Skeletal muscle cell (primary cell): ENCODE measurements around the gene TSTD1.
A peak's percentile ranks its signal among the peaks of the same experiment; 100 is the strongest.
"Not testable (repeated sequence)": the region's sequence is repeated elsewhere in the genome, so short reads cannot be mapped to it uniquely, and the experiment has no call there.

Source experiments
- DNase-seq: peaks from one replicate; pipeline ENCODE4 v3.0.0-alpha.2; 2010; ENCODE audit warnings: low read depth
- H3K4me3 ChIP-seq: 2 replicates; pipeline ENCODE4 v1.5.1; 2011; ENCODE audit warnings: low read depth, mild to moderate bottlenecking, control low read depth, low read length, moderate library complexity

The TSTD1 gene

DNA sequence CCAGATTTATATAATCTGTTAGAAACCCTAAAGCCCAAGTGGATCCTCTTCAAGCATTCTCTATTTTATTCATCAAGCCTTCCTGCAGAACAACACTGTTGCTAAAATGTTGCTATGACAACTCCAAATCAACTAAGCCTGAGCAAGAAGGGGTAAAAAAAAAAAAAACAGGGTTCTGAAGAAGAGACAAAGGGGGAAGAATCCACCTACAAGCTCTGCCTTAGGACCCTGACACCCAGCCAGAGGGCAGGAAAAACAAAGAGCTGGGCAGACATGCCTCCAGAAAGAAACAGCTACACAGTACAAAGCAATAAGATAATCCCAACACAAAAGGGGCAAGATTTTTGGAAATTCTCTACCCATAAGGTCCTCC is 5.8 kb upstream of the TSTD1 start:
- peak overlapping the region; percentile 87 for H3K4me3 ChIP-seq
- no peak for DNase-seq

DNA sequence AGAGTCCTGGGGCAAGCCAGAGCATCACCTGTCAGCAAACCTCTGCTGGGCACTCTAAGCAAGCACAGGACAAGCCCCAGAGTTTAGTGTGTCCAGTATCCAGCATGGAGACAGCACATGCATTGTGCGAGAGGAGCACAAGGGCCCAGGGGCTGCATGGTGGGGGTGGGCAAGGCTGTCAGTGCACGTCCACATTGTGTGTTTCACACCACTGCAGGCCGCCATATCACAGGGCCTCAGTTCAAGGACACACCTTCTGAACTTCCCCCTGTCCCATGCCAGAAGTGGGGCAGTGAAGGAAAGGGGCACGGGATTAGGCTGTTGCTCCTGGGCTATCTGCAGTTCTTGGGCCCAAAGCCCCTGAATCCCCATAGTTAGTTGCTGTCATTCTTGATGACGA is 782 bp upstream of the TSTD1 start:
- no peak for DNase-seq
- no peak overlapping the region for H3K4me3 ChIP-seq

DNA sequence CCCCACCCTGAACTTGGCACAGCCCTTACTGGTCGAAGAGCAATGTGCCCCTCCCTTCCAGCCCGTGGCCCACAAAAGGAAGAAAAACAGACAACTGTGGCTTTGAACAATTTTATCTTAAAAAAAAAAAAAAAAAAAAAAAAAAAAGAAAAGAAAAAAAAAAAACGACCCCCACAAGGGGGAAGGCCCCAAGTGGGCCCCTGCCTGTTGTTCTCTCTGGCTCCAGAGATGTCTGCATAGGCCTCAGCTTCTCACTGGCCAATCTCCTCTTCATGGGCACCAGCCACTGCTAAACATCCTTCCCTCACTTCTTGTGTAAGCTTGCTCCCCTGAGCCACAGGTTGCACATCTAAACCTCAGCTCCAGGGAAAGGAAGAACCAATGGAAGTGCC is 386 bp upstream of the TSTD1 start:
- H3K4me3 ChIP-seq, result peak overlapping the region; percentile 55

DNA sequence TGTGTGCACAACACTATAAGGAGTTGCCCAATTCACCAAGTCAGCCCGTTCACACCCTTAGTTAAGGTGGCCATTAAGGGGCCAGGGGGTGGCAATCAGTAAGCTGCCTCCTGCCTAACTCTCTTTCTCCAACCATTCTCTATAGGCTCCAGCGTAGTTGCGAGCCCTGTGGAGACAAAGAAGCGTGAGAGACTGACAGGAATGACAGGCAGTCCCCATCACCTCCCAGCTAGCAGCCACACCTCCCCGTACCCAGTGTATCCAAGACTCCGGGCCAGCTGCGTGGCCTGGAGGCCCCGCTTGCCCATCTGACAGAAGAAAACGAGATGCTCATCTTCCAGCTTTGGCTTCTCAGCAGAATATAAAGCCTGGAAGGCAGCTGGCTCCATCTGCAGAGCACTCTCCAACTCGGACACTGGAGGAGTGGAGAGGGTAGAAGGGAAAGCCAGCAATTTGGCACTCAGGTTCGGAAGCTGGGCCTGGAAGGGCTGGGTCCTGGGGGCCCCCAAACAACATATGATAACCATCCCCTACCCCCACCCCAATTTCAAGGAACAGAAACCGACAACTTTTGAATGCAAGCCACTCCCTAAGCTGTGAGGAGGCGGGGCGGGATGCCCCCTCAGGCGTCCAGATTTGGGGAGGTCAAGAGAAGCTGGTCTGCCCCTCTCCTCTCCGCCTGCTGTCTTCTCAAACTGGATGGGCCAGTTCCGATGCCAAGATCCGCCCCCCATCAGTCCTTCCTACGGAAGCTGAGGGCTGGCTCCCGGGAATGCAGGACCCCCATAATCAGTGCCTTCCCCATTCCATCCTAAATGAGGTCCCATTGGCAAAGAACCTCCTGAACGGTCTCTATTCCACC is 872 bp downstream of the TSTD1 start:
- peak overlapping the region; percentile 55 for H3K4me3 ChIP-seq
- no peak for DNase-seq

More for the DNA sequence above, 386 bp upstream of the TSTD1 start:
- DNase-seq, result no peak

DNA sequence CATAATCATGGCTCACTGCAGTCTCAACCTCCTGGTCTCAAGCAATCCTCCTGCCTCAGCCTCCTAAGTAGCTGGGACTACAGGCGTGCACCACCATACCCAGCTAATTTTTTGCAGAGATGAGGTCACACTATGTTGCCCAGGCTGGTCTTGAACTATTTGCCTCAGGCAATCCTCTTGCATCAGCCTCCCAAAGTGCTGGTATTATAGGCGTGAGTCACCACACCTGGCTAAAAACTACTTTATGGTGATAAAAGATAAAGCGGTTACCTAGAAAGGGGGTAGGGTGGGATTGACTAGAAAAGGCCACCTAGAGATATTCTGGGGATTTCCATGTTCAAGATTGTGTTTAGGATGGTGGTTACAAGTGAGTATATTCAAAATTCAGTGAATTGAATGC is 5.0 kb downstream of the TSTD1 start:
- no peak for DNase-seq
- no peak overlapping the region for H3K4me3 ChIP-seq

DNA sequence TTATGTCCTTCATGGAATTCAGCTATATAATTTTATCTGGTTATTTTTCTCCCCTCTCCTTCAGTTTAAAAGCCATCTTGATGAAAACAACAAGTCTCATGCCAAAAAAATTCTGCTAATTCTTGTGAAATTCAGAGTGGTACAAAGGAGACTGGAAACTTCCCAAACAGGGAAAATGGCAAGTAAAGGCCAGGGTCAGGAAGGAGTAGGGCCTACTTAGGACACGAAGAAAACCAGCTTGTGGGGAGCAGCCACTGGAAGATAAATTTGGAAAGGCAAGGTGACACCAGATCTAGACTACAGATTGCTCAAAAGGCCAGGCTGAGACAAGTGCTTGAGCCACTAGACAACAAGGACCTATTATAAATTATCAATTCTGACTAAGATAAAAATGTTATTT is 6.4 kb downstream of the TSTD1 start:
- H3K4me3 ChIP-seq, result no peak overlapping the region
- no peak for DNase-seq

DNA sequence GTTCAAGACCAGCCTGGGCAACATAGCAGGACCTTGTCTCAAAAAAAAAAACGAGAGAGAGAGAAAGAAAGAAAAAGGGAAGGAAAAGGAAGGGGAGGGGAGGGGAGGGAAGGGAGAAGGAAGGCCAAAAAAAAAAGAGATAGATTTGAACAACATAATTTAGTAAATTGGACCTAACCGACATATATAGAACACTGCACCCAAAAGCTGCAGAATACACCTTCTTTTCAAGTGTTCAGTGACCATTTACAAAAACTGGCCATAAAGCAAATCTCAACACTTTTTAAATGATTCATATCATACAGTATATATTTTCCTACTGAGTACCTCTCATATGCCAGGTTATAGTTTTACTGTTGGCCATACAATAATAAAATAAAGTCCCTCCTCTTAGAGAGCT is 6.9 kb downstream of the TSTD1 start:
- DNase-seq, result no peak
- no peak overlapping the region for H3K4me3 ChIP-seq

DNA sequence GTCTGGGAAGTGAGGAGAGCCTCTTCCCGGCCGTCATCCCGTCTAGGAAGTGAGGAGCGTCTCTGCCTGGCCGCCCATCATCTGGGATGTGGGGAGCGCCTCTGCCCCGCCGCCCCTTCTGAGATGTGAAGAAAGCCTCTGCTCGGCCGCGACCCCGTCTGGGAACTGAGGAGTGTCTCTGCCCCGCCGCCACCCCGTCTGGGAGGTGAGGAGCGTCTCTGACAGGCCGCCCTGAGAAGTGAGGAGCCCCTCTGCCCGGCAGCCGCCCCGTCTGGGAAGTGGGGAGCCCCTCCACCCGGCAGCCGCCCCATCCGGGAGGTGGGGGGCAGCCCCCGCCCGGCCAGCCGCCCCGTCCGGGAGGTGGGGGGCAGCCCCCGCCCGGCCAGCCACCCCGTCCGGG is 9.3 kb downstream of the TSTD1 start:
- H3K4me3 ChIP-seq, DNase-seq: not testable (repeated sequence)

DNA sequence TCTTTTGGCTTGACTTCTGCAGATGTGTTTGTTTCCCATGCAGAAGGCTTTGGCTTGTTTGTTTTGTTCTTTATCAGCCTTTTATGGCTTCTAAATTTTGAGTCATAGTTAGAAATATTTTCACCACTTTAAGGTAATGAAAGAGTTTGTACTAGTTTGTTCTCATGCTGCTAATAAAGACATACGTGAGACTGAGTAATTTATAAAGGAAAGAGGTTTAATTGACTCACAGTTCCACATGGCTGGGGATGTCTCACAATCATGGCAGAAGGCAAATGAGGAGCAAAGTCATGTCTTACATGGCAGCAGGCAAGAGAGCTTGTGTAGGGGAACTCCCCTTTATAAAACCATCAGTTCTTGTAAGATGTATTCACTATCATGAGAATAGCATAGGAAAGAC is 11.8 kb downstream of the TSTD1 start:
- not testable (repeated sequence) for DNase-seq, H3K4me3 ChIP-seq

DNA sequence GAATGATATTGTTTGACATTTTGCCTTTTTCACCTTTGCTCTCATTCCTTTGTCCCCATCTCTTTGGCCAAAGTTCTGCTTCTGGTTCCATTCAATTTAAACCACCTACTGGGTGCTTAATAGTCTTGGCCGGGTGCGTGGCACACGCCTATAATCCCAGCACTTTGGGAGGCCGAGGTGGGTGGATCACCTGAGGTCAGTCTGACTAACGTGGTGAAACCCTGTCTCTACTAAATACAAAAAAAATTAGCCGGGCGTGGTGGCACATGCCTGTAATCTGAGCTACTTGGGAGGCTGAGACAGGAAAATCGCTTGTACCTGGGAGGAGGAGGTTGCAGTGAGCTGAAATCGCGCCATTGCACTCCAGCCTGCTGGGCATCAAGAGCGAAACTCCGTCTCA is 16.3 kb downstream of the TSTD1 start:
- H3K4me3 ChIP-seq, DNase-seq: not testable (repeated sequence)

DNA sequence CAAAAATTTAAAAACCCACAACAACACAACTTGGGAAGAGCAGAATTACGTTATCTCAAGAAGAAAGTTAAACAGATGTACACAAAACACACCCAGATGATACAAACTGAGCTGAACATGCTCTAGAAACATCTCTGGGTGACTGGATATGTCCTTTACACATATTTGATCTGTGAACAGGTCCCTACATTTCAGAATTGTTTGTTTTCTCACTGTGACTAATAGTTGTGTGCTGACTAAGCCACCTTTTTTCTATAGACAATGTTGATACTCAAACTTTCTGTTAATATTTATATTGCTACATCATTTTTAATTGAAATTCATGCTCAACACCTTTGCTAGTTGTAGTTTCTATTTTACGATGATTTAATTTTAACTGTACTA is 16.8 kb downstream of the TSTD1 start:
- no peak overlapping the region for H3K4me3 ChIP-seq

DNA sequence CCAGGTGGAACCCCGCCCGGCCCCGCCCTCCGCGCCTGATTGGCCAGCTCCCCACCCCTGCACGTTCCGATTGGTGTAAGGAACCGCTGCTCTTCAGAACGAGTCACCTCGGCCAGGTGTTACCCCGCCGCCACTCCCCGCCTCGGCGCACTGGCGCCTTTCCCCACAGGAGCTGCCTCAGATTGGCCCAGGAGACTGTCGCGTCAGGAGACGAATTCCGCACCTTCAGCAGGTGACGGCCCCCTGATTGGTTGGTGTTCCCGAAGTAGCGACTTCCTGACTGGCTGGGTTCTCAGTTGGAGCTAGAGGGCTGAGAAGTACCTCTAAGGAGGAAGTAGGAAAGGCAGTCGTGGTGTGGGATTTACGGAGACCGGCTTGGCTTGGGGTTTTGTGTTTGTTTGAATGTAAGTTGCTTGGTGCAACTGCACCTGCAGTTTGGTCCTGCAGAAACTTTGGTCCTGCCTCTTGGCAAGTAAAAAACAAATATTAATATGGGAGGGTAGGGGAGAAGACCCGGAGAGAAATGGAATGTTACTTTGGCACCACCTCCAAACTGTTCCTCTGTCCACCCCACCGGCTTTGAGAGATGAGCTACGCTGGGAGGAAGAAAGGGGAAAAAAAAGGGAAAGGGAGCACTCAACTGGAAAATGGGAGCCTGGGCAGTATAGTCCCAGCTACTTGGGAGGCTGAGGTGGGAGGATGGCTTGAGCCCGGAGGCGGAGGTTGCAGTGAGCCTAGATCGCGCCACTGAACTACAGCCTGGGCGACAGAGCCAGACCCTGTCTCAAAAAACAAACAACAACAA is 17.4 kb downstream of the TSTD1 start:
- no peak for DNase-seq
- H3K4me3 ChIP-seq, result peak overlapping the region; percentile 49

More for the DNA sequence above, 16.8 kb downstream of the TSTD1 start:
- no peak for DNase-seq

DNA sequence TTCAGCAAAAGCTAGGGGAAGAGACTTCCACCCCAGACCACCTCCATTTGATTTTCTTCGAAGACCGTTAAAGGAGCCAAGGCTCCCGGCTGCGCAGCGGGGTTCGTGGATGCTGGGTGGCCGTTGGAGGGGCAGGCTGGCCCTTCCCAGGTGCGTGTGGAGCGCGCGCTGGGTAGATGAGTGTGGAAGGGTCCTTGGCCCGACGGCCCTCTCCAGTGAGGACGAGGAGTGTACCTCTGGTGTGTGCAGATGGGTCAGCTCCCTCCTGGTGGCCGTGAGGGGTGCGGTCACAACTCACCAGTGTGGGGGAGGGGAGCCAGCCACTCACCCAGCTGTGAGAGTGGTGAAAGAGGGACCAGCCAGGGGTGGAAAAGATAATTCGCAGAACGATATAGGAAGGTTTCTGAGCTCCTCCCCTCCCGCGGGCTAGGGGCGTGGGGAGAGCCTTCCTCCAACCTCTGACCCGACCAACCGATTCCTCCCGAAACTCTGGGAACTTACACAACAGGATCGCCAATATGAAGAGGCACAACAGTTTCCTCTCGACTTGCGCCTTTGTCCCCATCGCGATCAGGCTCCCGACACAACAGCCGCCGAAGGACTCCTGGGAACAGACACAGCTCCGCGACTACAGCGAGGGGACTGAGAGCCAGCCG is 18.1 kb downstream of the TSTD1 start, which contains the start of gene F11R:
F11R (minus strand) TSS at position 644 of the 656 bp plus-strand sequence; CDS start at position 565, 79 bp downstream.
- DNase-seq, result no peak
- peak within 1 kb of the TSS; percentile 49 for H3K4me3 ChIP-seq

DNA sequence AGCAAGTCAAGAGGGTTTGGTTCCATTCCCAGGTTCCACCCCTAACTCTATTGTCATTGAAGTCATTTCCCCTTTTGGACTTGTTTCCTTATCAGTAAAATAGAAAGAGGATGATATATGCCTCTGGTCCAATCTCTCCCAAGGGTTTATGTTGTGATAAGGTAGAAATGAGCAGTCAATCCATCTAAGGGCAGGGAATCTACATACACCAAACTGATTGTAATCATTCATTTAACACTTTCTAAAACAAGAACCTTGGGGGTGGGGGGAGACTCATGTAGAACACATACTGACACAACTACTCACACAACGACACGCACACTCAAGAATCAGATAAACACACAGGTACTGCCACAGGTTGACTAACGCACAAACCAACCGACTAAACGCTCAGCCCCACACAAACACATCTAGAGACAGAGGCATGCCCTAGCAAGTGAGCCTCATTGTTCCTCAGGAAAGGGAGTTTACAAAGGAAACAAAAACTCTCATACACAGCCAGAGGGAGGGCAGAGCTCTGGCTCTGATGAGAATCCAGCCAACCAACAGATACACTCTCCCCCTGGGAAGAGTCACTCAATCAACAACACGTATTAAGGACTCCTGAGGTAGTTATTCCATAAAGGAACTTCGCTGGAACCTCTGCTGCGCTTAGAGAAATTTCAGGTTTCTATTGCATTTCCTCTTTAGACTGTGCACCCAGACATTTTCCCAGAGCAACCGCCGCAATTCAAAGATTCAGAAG is 18.8 kb downstream of the TSTD1 start:
- DNase-seq, result no peak
- peak overlapping the region; percentile 49 for H3K4me3 ChIP-seq

DNA sequence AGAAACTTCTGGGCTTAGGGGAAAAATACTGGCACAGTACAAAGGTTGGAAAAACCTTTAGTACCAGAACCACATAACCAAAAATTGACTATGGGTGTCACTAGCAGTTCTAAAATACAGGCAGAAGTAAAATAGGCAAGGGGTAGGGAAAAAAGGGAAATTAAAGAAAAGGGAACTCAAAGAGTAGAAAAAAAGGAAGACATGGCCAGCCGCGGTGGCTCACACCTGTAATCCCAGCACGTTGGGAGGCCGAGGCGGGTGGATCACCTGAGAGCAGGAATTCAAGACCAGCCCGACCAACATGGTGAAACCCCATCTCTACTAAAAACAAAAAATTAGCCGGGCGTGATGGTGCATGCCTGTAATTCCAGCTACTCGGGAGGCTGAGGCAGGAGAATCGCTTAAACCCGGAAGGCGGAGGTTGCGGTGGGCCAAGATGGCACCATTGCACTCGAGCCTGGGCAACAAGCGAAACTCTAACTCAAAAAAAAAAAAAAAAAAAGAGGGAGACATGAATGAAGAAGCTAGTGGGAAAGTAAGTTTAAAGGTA is 19.6 kb downstream of the TSTD1 start:
- not testable (repeated sequence) for H3K4me3 ChIP-seq, DNase-seq

DNA sequence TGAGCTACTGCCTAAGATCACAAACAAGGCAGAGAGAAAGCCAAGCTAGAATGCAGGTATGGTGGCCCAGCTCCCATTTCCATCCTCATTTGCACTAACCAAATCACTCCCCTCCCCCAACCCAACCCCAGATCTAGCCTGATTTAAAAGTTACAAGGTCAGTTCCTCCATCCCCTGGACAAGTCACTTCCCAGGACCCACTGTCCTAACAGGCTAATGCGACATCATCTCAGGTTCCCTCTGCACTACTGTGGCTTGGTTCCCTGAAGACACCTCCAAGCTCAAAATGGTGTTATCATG is 20.2 kb downstream of the TSTD1 start:
- no peak overlapping the region for H3K4me3 ChIP-seq
- no peak for DNase-seq

DNA sequence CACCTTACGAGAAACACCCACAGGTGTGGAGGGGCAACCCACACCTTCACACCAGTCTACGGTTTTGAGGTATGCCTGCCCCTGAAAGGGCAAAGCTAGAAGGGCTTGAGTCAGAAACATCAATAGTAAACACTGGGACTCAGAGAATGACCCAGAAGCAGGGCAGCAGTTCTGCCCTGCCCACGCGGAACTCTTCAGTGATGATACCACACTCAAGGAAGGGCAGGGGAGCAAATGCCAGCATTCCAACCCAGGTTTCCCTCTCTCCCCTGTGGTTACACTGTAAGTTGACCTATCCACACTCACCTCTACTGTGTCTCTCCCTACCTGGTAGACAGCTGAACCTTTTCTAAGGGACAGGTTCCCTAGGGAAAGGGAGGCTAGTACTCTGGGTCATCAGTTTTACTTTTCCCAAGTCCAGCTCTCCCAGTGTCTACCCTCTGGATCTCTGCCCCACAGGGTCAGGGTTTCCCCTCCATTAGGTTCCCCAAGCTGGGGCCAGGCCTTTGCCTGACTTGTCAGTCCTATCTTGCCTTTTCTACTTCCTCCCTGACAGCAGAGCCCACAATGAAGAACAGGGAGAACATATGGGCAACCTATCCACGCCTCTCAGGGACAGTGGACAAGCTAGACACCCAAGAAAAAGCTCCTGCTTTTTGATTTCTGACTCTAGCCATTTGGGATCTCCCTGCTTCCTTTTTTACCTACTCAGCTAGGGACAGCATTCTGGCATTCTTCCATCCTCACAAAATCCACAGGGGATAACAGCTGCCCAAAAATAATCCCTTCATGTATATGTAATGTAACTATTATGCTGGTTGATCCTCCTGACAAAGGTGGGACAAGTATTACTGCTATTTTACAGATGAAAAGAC is 20.8 kb downstream of the TSTD1 start:
- no peak for DNase-seq

DNA sequence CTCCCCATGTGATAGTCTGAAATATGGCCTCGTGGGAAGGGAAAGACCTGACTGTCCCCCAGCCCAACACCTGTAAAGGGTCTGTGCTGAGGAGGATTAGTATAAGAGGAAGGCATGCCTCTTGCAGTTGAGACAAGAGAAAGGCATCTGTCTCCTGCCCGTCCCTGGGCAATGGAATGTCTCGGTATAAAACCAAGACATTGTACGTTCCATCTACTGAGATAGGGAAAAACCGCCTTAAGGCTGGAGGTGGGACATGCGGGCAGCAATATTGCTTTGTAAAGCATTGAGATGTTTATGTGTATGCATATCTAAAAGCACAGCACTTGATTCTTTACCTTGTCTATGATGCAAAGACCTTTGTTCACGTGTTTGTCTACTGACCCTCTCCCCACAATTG is 21.6 kb downstream of the TSTD1 start:
- DNase-seq, H3K4me3 ChIP-seq: not testable (repeated sequence)

More for the DNA sequence above, 20.8 kb downstream of the TSTD1 start:
- no peak overlapping the region for H3K4me3 ChIP-seq
